ENCODE measurements around the gene HAGH.

HAGH gene

GRCh38 chr16:1760911-1761310 is 65.7 kb downstream of the HAGH start:
- no peaks in the 10 kb centered on the region for H3K27me3 ChIP-seq (ENCODE audit: control insufficient read depth, insufficient read depth, low read length)
- no peaks in the 10 kb centered on the region for H3K4me1 ChIP-seq
- no peak overlapping the region for H3K9ac ChIP-seq
- no peak overlapping the region for H2AFZ ChIP-seq
- peaks cover under 1% of the 10 kb centered on the region for H3K79me2 ChIP-seq
- no peaks in the 10 kb centered on the region for H3K9me3 ChIP-seq (ENCODE audit: control insufficient read depth, low read length)
- no peaks in the 10 kb centered on the region for H3K36me3 ChIP-seq (ENCODE audit: control insufficient read depth, insufficient read depth, low read length)
- no peak overlapping the region for H3K4me3 ChIP-seq (ENCODE audit: low read depth, low read length)
- TF ChIP-seq CTCF (IDR thresholded peaks at IDR 0.05): no peak
- H3K4me2 ChIP-seq (ENCODE audit: low read length): no peak overlapping the region
- no peak overlapping the region for H3K27ac ChIP-seq

- Histone ChIP-seq H3K4me1 (no peaks in the 10 kb centered on the region), H3K36me3 (ENCODE audit: control insufficient read depth, insufficient read depth, low read length) (no peaks in the 10 kb centered on the region), H3K4me3 (ENCODE audit: low read depth, low read length) (no peak overlapping the region), H3K4me2 (ENCODE audit: low read length) (no peak overlapping the region), H2AFZ (no peak overlapping the region), H3K9me3 (ENCODE audit: control insufficient read depth, low read length) (no peaks in the 10 kb centered on the region), H3K9ac (no peak overlapping the region), H3K27me3 (ENCODE audit: control insufficient read depth, insufficient read depth, low read length) (no peaks in the 10 kb centered on the region), H3K27ac (no peak overlapping the region), H3K79me2 (peaks cover 2% of the 10 kb centered on the region)
- no peak for TF ChIP-seq CTCF (IDR thresholded peaks at IDR 0.05)
Observed at GRCh38 chr16:1759511-1759910, 67.1 kb downstream of the HAGH start.

- Histone ChIP-seq H3K4me3 (ENCODE audit: low read depth, low read length) (no peak overlapping the region), H3K4me2 (ENCODE audit: low read length) (no peak overlapping the region), H3K36me3 (ENCODE audit: control insufficient read depth, insufficient read depth, low read length) (no peaks in the 10 kb centered on the region), H3K27me3 (ENCODE audit: control insufficient read depth, insufficient read depth, low read length) (no peaks in the 10 kb centered on the region), H2AFZ (no peak overlapping the region), H3K27ac (no peak overlapping the region), H3K9ac (no peak overlapping the region), H3K79me2 (peaks cover 2% of the 10 kb centered on the region), H3K9me3 (ENCODE audit: control insufficient read depth, low read length) (no peaks in the 10 kb centered on the region), H3K4me1 (no peaks in the 10 kb centered on the region)
- TF ChIP-seq CTCF (IDR thresholded peaks at IDR 0.05): no peak
Observed at GRCh38 chr16:1758923-1759322, 67.7 kb downstream of the HAGH start.

- Histone ChIP-seq H3K4me3 (ENCODE audit: low read depth, low read length) (no peak overlapping the region), H3K79me2 (peaks cover 2% of the 10 kb centered on the region), H3K4me1 (no peaks in the 10 kb centered on the region), H2AFZ (no peak overlapping the region), H3K4me2 (ENCODE audit: low read length) (no peak overlapping the region), H3K9me3 (ENCODE audit: control insufficient read depth, low read length) (no peaks in the 10 kb centered on the region), H3K27ac (no peak overlapping the region), H3K9ac (no peak overlapping the region), H3K36me3 (ENCODE audit: control insufficient read depth, insufficient read depth, low read length) (no peaks in the 10 kb centered on the region), H3K27me3 (ENCODE audit: control insufficient read depth, insufficient read depth, low read length) (no peaks in the 10 kb centered on the region)
- no peak for TF ChIP-seq CTCF (IDR thresholded peaks at IDR 0.05)
Observed at GRCh38 chr16:1757714-1758461, 68.7 kb downstream of the HAGH start.
